ENCODE results near the gene OR8U1. TPM values are rescaled to one million over a fixed set of nuclear protein-coding genes. Genes with fewer than 3 reads are reported as not detected.

The OR8U1 gene
- not detected for polyA plus RNA-seq (2012; ENCODE audit: insufficient read depth, insufficient read length, low read depth)

DNA sequence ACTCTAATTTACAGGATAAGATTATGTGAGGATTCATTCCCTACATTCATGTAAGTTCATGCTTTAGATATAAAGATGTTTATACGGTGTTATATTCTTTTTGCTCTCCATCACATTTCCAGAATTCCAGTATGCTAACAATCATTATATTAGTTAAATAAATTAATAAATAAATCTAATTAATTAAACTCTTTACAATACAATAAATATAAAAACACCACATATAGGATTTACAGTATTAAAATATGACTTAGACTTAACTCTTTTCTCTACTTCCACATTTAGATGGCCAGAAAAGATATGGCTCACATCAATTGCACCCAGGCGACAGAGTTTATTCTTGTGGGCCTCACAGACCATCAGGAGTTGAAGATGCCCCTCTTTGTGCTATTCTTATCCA, at the start of gene OR8U1:
Gene OR8U1 (plus strand): TSS at position 301 of the 400 bp plus-strand sequence. CDS start 0 bp downstream, at position 301.
- Histone ChIP-seq H3K4me3 (ENCODE audit: low read depth, low read length) (no peak within 1 kb of the TSS), H3K36me3 (no peaks in the 10 kb centered on the region), H3K9me3 (no peaks in the 10 kb centered on the region), H3K27me3 (no peaks in the 10 kb centered on the region), H3K4me1 (no peaks in the 10 kb centered on the region)
- TF ChIP-seq, protein P1, sequence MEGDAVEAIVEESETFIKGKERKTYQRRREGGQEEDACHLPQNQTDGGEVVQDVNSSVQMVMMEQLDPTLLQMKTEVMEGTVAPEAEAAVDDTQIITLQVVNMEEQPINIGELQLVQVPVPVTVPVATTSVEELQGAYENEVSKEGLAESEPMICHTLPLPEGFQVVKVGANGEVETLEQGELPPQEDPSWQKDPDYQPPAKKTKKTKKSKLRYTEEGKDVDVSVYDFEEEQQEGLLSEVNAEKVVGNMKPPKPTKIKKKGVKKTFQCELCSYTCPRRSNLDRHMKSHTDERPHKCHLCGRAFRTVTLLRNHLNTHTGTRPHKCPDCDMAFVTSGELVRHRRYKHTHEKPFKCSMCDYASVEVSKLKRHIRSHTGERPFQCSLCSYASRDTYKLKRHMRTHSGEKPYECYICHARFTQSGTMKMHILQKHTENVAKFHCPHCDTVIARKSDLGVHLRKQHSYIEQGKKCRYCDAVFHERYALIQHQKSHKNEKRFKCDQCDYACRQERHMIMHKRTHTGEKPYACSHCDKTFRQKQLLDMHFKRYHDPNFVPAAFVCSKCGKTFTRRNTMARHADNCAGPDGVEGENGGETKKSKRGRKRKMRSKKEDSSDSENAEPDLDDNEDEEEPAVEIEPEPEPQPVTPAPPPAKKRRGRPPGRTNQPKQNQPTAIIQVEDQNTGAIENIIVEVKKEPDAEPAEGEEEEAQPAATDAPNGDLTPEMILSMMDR (IDR thresholded peaks at IDR 0.05; ENCODE audit: low read depth, low read length) = no peak
- no peak for DNase-seq

DNA sequence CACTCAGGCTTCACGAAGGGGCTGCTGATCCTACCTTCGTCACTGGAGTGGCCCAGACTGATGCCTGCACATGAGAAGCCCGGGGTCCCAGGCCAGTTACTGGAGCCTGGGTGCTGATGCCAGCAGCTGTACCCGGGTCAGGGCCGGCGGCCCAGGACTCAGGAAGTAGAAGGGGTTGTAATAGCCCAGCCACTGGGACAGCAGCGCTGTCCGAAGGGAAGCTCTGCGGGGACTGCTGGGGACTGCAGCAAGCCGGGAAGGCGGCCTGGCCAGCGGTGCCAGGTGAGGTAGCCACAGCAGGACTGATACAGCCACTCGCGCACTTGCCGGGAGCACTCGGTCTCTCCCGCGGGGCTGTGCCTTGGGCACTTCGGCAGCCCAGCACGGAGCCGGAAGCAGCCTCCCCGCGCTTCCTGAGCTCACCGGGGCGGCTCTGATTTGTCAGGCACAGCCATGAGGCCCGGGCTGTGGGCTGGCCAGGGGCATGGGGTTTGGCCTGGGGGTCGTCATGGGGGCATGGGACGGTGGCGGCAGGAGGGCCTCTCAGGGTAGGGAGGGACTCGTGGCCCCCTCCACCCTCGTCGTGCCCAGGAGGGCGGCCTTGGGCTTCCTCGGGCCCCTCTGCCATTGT, 43.4 kb upstream of the OR8U1 start:
- H3K27me3 ChIP-seq = no peaks in the 10 kb centered on the region
- no peak overlapping the region for H3K4me3 ChIP-seq (ENCODE audit: low read depth, low read length)
- H3K9me3 ChIP-seq = no peaks in the 10 kb centered on the region
- no peaks in the 10 kb centered on the region for H3K4me1 ChIP-seq
- no peak for DNase-seq
- TF ChIP-seq, protein P1 (IDR thresholded peaks at IDR 0.05; ENCODE audit: low read depth, low read length) = no peak
- no peaks in the 10 kb centered on the region for H3K36me3 ChIP-seq

DNA sequence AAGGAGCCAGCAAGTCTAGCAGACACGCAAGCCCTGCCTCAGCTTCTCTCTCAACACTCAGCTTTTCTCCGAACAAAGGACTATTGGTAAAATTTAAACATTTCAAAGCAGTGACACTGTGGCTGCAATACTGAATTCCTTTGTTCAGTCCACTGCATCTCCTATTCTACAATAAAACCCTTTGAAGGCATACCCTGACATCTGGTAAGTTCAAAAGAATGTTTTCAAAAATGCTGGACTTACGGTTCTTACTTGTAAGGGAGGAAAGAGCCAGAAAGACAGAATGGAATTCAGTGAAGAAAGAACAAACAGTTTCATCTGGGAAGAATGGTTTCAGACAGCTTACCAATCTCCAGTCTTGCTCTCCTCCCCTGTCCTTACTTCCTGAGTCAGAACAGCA, 42.3 kb upstream of the OR8U1 start:
- no peak for DNase-seq
- H3K9me3 ChIP-seq = no peaks in the 10 kb centered on the region
- no peaks in the 10 kb centered on the region for H3K27me3 ChIP-seq
- H3K4me1 ChIP-seq = no peaks in the 10 kb centered on the region
- TF ChIP-seq, protein P1 (IDR thresholded peaks at IDR 0.05; ENCODE audit: low read depth, low read length) = no peak
- no peaks in the 10 kb centered on the region for H3K36me3 ChIP-seq
- H3K4me3 ChIP-seq (ENCODE audit: low read depth, low read length) = no peak overlapping the region

DNA sequence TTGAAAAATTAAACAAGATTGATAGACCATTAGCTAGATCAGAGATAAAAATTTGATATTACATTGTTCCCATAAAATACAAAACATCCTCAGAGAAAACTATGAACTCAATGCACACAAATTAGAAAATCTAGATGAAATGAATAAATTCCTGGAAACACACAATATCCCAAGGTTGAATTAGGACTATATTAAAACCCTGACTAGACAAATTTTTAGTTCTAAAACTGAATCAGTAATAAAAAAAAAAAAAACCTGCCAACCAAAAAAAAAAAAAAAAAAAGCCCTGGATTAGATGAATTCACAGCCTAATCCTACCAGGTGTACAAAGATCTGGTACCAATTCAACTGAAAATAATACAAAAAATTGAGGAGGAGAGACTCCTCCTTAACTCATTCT, 35.1 kb upstream of the OR8U1 start:
- no peaks in the 10 kb centered on the region for H3K36me3 ChIP-seq
- no peaks in the 10 kb centered on the region for H3K9me3 ChIP-seq
- H3K27me3 ChIP-seq = no peaks in the 10 kb centered on the region
- DNase-seq = no peak
- H3K4me3 ChIP-seq (ENCODE audit: low read depth, low read length) = no peak overlapping the region
- TF ChIP-seq, protein P1 (IDR thresholded peaks at IDR 0.05; ENCODE audit: low read depth, low read length) = no peak
- H3K4me1 ChIP-seq = no peaks in the 10 kb centered on the region

DNA sequence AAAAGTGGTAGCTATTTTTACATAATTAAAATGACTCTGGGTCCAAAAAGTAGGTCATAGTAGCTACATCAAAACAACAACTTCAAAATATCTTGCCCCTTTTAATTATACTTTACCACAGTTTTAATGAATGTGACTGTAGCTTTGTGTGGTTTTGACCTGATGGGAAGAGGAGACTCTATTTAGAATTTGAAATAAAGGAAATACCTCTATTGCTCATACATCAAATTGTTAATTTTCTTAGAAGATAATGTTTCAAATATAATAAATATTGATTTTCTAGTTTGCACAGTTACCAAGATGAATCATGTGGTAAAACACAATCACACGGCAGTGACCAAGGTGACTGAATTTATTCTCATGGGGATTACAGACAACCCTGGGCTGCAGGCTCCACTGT, 29.7 kb upstream of the OR8U1 start, which contains the start of gene OR8K1:
Gene OR8K1 (plus strand): TSS at position 301 of the 400 bp plus-strand sequence. CDS start 0 bp downstream, at position 301.
- Histone ChIP-seq H3K9me3 (no peaks in the 10 kb centered on the region), H3K4me3 (ENCODE audit: low read depth, low read length) (no peak within 1 kb of the TSS), H3K4me1 (no peaks in the 10 kb centered on the region), H3K36me3 (no peaks in the 10 kb centered on the region), H3K27me3 (no peaks in the 10 kb centered on the region)
- no peak for DNase-seq
- TF ChIP-seq, protein P1 (IDR thresholded peaks at IDR 0.05; ENCODE audit: low read depth, low read length) = no peak

DNA sequence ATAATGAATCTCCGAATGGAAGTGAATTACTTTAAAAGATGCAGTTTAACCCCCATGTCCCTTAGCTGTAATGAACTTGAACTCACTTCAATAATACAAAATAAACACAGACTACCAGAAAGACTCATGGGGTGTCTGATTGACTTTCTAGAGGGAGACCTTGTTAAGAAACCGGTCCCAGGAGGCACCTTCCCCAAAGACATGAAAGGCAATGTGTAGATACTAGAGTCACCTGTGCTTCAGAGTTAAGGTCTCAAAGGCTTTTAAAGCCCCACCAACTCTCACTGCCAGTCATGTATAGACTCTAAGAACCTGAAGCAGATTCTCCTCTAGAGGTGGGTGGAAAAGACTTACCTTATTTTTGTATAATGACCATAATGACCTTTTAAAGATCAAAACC, 21.4 kb upstream of the OR8U1 start, which contains the start of gene OR8J1:
Gene OR8J1 (plus strand): TSS at position 301 of the 400 bp plus-strand sequence. CDS start 5,956 bp downstream, outside the sequence.
- TF ChIP-seq, protein P1 (IDR thresholded peaks at IDR 0.05; ENCODE audit: low read depth, low read length) = no peak
- Histone ChIP-seq H3K9me3 (no peaks in the 10 kb centered on the region), H3K4me3 (ENCODE audit: low read depth, low read length) (no peak within 1 kb of the TSS), H3K36me3 (no peaks in the 10 kb centered on the region), H3K4me1 (no peaks in the 10 kb centered on the region), H3K27me3 (no peaks in the 10 kb centered on the region)
- no peak for DNase-seq
